Aorta (tissue), 5 donors: ENCODE measurements around the gene MRPL53. TPM values are rescaled to one million over a fixed set of nuclear protein-coding genes. Genes with fewer than 3 reads are reported as not detected.

Experiments used
- ATAC-seq: fragments of 200-7000 bp; cut with Tn5 transposase; one replicate; pipeline ENCODE4 v1.9.1; 2022; ENCODE audit warnings: moderate library complexity; ENCODE audit not compliant: low FRiP score
- DNase-seq, 2 donors: peaks; one replicate each; pipeline ENCODE4 v3.0.0-alpha.2; 2020
- H3K27ac ChIP-seq, 2 donors: one replicate each; pipeline ENCODE4 v1.5.1; 2013; ENCODE audit warnings: low read length in 2 of 2, mild to moderate bottlenecking in 2 of 2, moderate library complexity in 2 of 2, control low read depth in 1 of 2, inconsistent platforms in 1 of 2, low read depth in 1 of 2
- H3K27me3 ChIP-seq, 2 donors: one replicate each; pipeline ENCODE4 v1.6.1; 2013; ENCODE audit warnings: control low read depth in 1 of 2, low read length in 1 of 2, mild to moderate bottlenecking in 1 of 2, moderate library complexity in 1 of 2; ENCODE audit not compliant: insufficient read depth in 2 of 2, control insufficient read depth in 1 of 2
- H3K36me3 ChIP-seq, 2 donors: one replicate each; pipeline ENCODE4 v1.6.1; 2013; ENCODE audit warnings: control low read depth in 1 of 2, low read length in 1 of 2, mild to moderate bottlenecking in 1 of 2; ENCODE audit not compliant: insufficient read depth in 2 of 2, control insufficient read depth in 1 of 2
- H3K4me1 ChIP-seq, 2 donors: one replicate each; pipeline ENCODE4 v1.6.1; 2013; ENCODE audit warnings: low read length in 2 of 2, control low read depth in 1 of 2, mild to moderate bottlenecking in 1 of 2, moderate library complexity in 1 of 2; ENCODE audit not compliant: insufficient read depth in 2 of 2, control insufficient read depth in 1 of 2
- H3K4me3 ChIP-seq, 2 donors: one replicate each; pipeline ENCODE4 v1.5.1; 2013; ENCODE audit warnings: low read length in 2 of 2, control low read depth in 1 of 2, mild to moderate bottlenecking in 1 of 2
- H3K9me3 ChIP-seq: one replicate; pipeline ENCODE4 v1.6.1; 2013; ENCODE audit warnings: mild to moderate bottlenecking, low read length; ENCODE audit not compliant: control insufficient read depth
- WGBS, 2 donors: extraction: QIAGEN DNeasy Blood & Tissue Kit; methylation state at CpG; one replicate each; pipeline ENCODE4 v1.1.7; 2013; 5-methylcytosine and 5-hydroxymethylcytosine counted together
- intact Hi-C, 2 donors: fragments of 100-400 bp; cut with DNase I; formaldehyde crosslinking; loops; one replicate each; pipeline versions ENCODE4 v1.14.2 to v1.15.0; 2022
- polyA plus RNA-seq, 2 donors: library from polyadenylated mRNA; stranded (reverse); fragments of 200-250 nt; gene quantifications; one replicate each; pipeline ENCODE4 v1.2.3, GENCODE V29; 2013
- total RNA-seq, 2 donors: library from RNA; stranded (reverse); fragmentation: NEBNext Ultra II Directional; extraction: Animal tissue kit (Norgen Biotek cat#: 25700); gene quantifications; one replicate each; pipeline ENCODE4 v1.2.1, GENCODE V29; 2021
- donor health status: healthy with polysubstance abuse.
- donor health status: Bipolar disorder and iron deficiency.
- donor health status: DM: no; HTN: no; CAD: no.
- donor health status: DM: no; HTN: no; CAD: no.
- donor health status: DM: yes; HTN: yes; CAD: no.

MRPL53 gene
- total and polyA plus RNA-seq, 4 donors: 55.1 to 63.1 (median 56.2) TPM

- H3K27me3 ChIP-seq: no peaks in the 10 kb centered on the region
- H3K27ac ChIP-seq: no peak overlapping the region
- no peak overlapping the region for H3K4me3 ChIP-seq
- intact Hi-C loops: no loop called here
- H3K4me1 ChIP-seq: no peaks in the 10 kb centered on the region
- 1 to 2% methylated on average over 41 of the region's 41 CpGs for WGBS, 2 donors
- DNase-seq (no peak), ATAC-seq (no peak)
- H3K9me3 ChIP-seq: no peaks in the 10 kb centered on the region
- H3K36me3 ChIP-seq: no peaks in the 10 kb centered on the region
Measured at GRCh38 chr2:74498500-74499266, 26.2 kb upstream of the MRPL53 start.

DNA sequence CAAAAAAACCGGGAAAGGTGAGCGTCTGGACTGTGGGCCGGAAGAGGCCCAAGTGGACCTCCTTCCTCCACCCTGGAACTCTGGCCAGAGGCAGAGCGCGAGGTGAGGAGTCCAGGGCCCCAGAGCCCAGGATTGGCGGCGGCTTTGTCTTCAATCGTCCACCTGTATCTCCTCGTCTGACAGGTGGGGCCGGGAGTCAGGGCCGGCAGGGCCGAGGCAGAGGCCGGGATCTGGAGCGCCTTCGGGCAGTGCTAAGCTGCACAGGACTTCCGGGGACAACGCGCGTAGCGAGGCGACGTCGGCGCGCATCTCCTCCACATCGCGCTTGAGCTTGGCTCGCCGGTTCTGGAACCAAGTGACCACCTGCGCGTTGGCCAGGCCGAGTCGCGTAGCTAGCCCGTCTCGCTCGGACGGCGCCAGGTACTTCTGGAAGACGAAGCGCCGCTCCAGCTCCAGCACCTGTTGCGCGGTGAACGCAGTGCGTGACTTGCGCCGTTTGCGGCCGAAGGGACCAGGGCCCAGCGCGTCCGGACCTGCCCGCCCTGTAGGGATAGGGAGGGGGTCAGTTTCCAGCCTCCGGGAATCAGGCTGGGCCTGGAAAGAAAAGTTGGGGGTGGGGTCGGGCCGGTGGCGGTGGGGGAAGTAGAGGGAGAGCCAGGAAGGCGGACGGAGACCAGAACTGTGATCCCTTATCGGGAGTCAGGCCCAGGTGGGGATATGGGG lies 25.5 kb upstream of the MRPL53 start:
- DNase-seq (peak in 1 of 2 donors; percentile 70), ATAC-seq (peak; percentile 41)
- Histone ChIP-seq H3K27me3 (no peaks in the 10 kb centered on the region), H3K4me3 (no peak overlapping the region), H3K4me1 (no peaks in the 10 kb centered on the region), H3K27ac (no peak overlapping the region), H3K36me3 (no peaks in the 10 kb centered on the region), H3K9me3 (no peaks in the 10 kb centered on the region)
- intact Hi-C loops: no loop called here
- WGBS, 2 donors: 2% methylated on average over 61 of the region's 61 CpGs

GRCh38 chr2:74496997-74497776 lies 24.7 kb upstream of the MRPL53 start:
- Histone ChIP-seq H3K36me3 (no peaks in the 10 kb centered on the region), H3K9me3 (no peaks in the 10 kb centered on the region), H3K4me3 (no peak overlapping the region), H3K4me1 (no peaks in the 10 kb centered on the region), H3K27me3 (no peaks in the 10 kb centered on the region), H3K27ac (no peak overlapping the region)
- WGBS, 2 donors: 43% methylated on average over 19 of the region's 19 CpGs
- no peak for ATAC-seq
- peak in 1 of 2 donors; percentile 34 for DNase-seq
- intact Hi-C loops: no loop called here

DNA sequence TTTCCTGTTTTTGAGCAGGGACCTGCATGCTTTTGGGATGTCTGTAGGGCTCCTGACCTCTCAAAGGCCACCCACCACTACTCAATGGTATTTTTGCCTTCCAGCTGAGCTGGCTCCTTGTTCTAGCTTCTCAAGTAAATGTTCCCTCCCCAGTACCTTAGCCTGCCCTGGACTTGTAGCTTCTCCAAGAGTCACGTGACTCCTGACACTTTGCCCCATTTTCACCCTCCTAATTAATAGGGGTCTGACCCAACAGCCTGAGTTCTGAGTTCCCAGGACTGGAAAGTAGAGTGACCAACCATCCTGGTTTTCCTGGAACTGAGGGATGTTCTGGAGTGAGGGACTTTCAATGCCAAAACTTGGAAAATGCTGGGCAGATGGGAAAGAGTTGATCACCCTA lies 23.0 kb upstream of the MRPL53 start:
- ATAC-seq (no peak), DNase-seq (no peak)
- 83 to 96% methylated on average over 1 of the region's 1 CpG for WGBS, 2 donors
- H3K9me3 ChIP-seq: no peaks in the 10 kb centered on the region
- intact Hi-C loops: no loop called here
- no peak overlapping the region for H3K27ac ChIP-seq
- H3K4me3 ChIP-seq: no peak overlapping the region
- H3K27me3 ChIP-seq: no peaks in the 10 kb centered on the region
- H3K36me3 ChIP-seq: peaks cover 0 to 11% of the 10 kb centered on the region in 2 donors
- no peaks in the 10 kb centered on the region for H3K4me1 ChIP-seq

- Histone ChIP-seq H3K27me3 (no peaks in the 10 kb centered on the region), H3K4me1 (no peaks in the 10 kb centered on the region), H3K36me3 (peaks cover 0 to 13% of the 10 kb centered on the region in 2 donors), H3K27ac (no peak overlapping the region), H3K4me3 (no peak overlapping the region), H3K9me3 (no peaks in the 10 kb centered on the region)
- no peak for ATAC-seq
- 82 to 87% methylated on average over 3 of the region's 3 CpGs for WGBS, 2 donors
- no peak for DNase-seq
- intact Hi-C loops: no loop called here
Measured at GRCh38 chr2:74493546-74493945, 21.1 kb upstream of the MRPL53 start.

DNA sequence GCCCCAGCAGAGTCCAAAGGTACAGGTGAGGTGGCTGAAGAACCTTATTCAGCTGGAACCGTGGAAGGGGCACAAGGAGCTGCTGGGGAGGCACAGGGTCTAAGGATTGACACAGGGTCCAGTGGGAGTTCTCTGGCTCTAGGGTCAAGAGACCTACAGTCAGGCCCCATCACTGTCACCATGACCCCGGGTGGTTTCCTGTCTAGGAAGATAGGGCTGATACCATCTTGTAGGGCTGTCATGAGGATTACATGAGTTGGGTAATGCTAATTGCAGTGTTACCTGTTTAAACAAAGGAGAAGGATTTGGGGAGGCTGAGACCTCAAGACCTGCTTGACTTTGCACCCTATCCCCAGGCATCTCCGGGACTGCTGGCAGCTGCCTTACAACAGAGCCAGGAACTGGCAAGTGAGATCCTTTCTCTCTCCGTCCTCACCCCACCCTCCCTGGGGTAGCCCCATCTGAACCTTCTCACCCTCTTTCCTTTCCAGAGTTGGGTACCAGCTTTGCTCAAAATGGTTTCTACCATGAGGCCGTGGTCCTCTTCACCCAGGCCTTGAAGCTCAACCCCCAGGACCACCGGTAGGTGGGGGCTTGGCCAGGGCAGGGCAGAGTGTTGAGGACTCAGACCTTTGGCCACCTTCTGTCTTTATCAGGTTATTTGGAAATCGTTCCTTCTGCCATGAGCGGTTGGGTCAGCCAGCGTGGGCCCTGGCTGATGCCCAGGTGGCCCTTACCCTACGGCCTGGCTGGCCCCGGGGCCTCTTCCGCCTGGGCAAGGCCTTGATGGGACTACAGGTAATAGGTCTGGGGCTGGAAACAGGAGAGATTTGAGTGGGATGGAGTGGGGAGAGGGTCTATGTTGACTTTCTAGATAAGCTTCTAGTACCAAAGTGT lies 19.4 kb upstream of the MRPL53 start:
- H3K4me1 ChIP-seq: no peaks in the 10 kb centered on the region
- no peak overlapping the region for H3K27ac ChIP-seq
- WGBS, 2 donors: 91 to 98% methylated on average over 12 of the region's 12 CpGs
- intact Hi-C loops: no loop called here
- ATAC-seq (no peak), DNase-seq (peak in 1 of 2 donors; percentile 20)
- no peaks in the 10 kb centered on the region for H3K27me3 ChIP-seq
- no peaks in the 10 kb centered on the region for H3K9me3 ChIP-seq
- peaks cover 0 to 13% of the 10 kb centered on the region in 2 donors for H3K36me3 ChIP-seq
- H3K4me3 ChIP-seq: no peak overlapping the region

GRCh38 chr2:74489906-74490305 lies 17.4 kb upstream of the MRPL53 start:
- 94 to 96% methylated on average over 9 of the region's 9 CpGs for WGBS, 2 donors
- H3K36me3 ChIP-seq: peaks cover 0 to 13% of the 10 kb centered on the region in 2 donors
- no peaks in the 10 kb centered on the region for H3K9me3 ChIP-seq
- peak in 1 of 2 donors; percentile 11 for DNase-seq
- intact Hi-C loops: no loop called here
- no peaks in the 10 kb centered on the region for H3K27me3 ChIP-seq
- H3K27ac ChIP-seq: no peak overlapping the region
- no peak for ATAC-seq
- H3K4me1 ChIP-seq: no peaks in the 10 kb centered on the region
- H3K4me3 ChIP-seq: no peak overlapping the region
